ENCODE measurements around the gene SOAT2. TPM values are rescaled to one million over a fixed set of nuclear protein-coding genes. Genes with fewer than 3 reads are reported as not detected.

The SOAT2 gene
- total RNA-seq, 2 donors from 2014 or later: 0.12 TPM; not detected in 1

DNA sequence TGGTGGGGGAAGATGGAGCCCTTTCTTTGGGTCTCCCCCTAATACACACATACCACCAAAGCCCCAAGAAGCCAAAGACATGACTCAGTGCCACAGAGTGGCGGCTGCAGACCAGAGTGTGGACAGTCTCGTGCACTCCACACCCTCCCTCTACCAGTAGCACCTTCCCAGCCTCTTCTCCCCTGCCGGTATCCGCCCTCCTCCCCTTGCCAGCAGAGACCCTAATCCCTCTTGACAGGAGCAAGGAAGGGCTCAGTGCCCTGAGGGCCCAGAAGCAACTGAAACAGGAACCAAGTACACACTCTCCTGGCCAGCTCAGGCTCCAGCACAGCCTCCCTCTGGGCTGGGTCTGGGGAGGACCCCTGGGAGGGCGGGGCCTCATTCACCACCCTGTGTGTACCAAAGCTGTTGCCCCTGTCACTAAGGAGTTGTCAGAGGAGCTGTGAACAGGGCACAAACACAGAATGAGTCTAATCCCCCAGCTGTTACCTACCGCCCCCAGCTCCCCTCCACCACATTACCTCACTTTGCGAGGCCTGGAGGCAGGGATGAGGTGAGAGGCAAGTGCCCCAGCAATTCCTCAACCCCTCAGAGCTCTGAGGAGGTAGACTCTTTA is 32.3 kb upstream of the SOAT2 start:
- no peaks in the 10 kb centered on the region for H3K4me1 ChIP-seq
- intact Hi-C loops (cut with DNase I): no loop called here
- no peak overlapping the region for H3K4me3 ChIP-seq
- TF ChIP-seq CTCF (IDR thresholded peaks at IDR 0.05): no peak
- no peaks in the 10 kb centered on the region for H3K27me3 ChIP-seq
- no peak overlapping the region for H3K9ac ChIP-seq (ENCODE audit: low read depth in 2 of 2, low read length in 2 of 2)
- no peak overlapping the region for H3K27ac ChIP-seq
- H3K36me3 ChIP-seq: peaks cover 9% of the 10 kb centered on the region
- DNase-seq: no peak
- H3K9me3 ChIP-seq: no peaks in the 10 kb centered on the region

DNA sequence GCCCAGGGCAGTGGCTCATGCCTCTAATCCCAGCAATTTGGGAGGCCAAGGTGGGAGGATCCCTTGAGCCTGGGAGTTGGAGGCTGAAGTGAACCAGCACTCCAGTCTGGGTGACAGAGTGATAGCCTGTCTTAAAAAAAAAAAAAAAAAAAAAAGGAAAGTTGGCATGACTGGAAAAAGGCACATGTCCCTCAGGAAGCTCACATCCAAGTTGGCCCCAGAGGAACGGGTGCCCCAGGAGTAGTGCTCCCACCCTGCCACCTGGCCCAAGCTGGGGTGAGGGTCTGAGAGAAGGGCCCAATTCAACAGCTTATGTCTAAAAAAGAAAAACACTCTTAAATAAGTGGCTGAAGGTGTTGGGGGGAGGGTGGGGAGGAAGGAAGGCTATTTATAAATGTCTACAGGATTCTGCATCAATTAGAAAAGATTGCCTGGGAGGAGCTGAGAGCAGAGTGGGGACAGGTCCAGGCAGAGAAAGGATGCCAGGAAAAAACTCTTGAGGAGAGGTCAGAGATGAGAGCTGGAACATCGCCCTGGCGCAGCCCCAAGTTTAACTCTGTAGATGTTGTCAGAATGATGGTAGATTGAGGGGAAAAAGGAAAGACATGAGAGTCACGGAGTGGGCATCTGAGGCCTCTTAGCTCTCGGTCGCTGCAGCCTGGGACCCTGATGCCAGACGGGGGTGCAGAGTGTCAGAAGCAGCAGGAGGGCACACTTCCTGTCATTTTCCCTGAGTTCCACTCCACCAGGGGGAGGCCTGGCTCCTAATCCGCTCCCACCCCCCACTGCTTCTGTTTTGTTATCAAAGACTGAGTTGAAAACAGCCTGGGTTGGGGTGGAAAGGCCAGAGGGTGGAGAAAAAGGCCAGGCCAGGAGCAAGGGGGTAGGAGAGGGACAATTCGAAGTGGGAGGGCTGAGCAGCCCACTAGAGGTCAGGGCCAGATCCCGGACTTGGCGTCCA is 31.4 kb upstream of the SOAT2 start:
- intact Hi-C loops (cut with DNase I): no loop called here
- H3K4me1 ChIP-seq: no peaks in the 10 kb centered on the region
- no peaks in the 10 kb centered on the region for H3K27me3 ChIP-seq
- TF ChIP-seq CTCF (IDR thresholded peaks at IDR 0.05): no peak
- DNase-seq: no peak
- peak overlapping the region; percentile 52 for H3K27ac ChIP-seq
- no peaks in the 10 kb centered on the region for H3K9me3 ChIP-seq
- H3K36me3 ChIP-seq: peaks cover 9% of the 10 kb centered on the region
- H3K9ac ChIP-seq (ENCODE audit: low read depth in 2 of 2, low read length in 2 of 2): no peak overlapping the region
- no peak overlapping the region for H3K4me3 ChIP-seq

DNA sequence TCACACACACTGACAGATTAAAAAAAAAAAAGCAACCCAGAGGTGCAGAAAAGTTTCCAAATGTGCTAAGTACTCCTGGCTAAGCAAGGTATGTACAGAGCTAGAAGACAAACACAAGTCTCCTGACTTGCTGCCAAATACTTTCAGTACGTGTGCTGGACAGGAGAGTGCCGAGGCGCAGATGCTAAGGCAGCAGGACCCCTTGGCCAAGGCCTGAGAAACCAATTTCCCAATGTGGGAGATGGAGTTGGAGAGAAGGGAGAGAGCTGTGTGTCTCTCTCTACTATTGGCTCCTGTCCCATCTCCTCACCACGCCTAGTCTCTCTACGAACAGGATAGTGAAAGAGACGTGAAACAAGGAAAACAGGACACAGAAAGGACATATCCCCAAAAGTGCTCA is 29.4 kb upstream of the SOAT2 start:
- intact Hi-C loops (cut with DNase I): no loop called here
- peaks cover 9% of the 10 kb centered on the region for H3K36me3 ChIP-seq
- H3K4me1 ChIP-seq: peaks cover 9% of the 10 kb centered on the region
- H3K9me3 ChIP-seq: no peaks in the 10 kb centered on the region
- H3K9ac ChIP-seq (ENCODE audit: low read depth in 2 of 2, low read length in 2 of 2): no peak overlapping the region
- H3K27ac ChIP-seq: no peak overlapping the region
- no peak for DNase-seq
- no peak overlapping the region for H3K4me3 ChIP-seq
- TF ChIP-seq CTCF (IDR thresholded peaks at IDR 0.05): no peak
- H3K27me3 ChIP-seq: no peaks in the 10 kb centered on the region

- Histone ChIP-seq H3K36me3 (peaks cover 9% of the 10 kb centered on the region), H3K4me3 (no peak overlapping the region), H3K27ac (no peak overlapping the region), H3K4me1 (peaks cover 9% of the 10 kb centered on the region), H3K9ac (ENCODE audit: low read depth in 2 of 2, low read length in 2 of 2) (no peak overlapping the region), H3K9me3 (no peaks in the 10 kb centered on the region), H3K27me3 (no peaks in the 10 kb centered on the region)
- TF ChIP-seq CTCF (IDR thresholded peaks at IDR 0.05): no peak
- no peak for DNase-seq
- intact Hi-C loops (cut with DNase I): no loop called here
These were observed 28.8 kb upstream of the SOAT2 start for GRCh38 chr12:53074283-53074998.

- no peak for DNase-seq
- Histone ChIP-seq H3K27ac (no peak overlapping the region), H3K9ac (ENCODE audit: low read depth in 2 of 2, low read length in 2 of 2) (no peak overlapping the region), H3K4me1 (peaks cover 9% of the 10 kb centered on the region), H3K9me3 (no peaks in the 10 kb centered on the region), H3K4me3 (no peak overlapping the region), H3K27me3 (no peaks in the 10 kb centered on the region), H3K36me3 (peaks cover 9% of the 10 kb centered on the region)
- intact Hi-C loops (cut with DNase I): no loop called here
- no peak for TF ChIP-seq CTCF (IDR thresholded peaks at IDR 0.05)
These were observed 28.3 kb upstream of the SOAT2 start for GRCh38 chr12:53074999-53075370.
